Measurements from ENCODE around the gene PRKN. TPM values are rescaled to one million over a fixed set of nuclear protein-coding genes. Genes with fewer than 3 reads are reported as not detected.

The PRKN gene
- total RNA-seq, 4 donors from 2014 or later, result 4.5 to 12.3 (median 9.0) TPM

GRCh38 chr6:161407581-161407980, 1320.0 kb downstream of the PRKN start:
- in situ Hi-C loops (cut with MboI; ENCODE audit: low pct_ligation_motif_present in 1 of 4, low pct_unique_long_range_greater_than_20kb in 1 of 4, low sequenced_read_pairs in 3 of 4), result loop anchor here in 2 of 4 donors (25.0 kb wide), 2 partner anchors 280 to 1330 kb away; partner anchors contain the start of genes PACRG (in 1 of the 2) and PRKN (in 1 of the 2)
- H3K36me3 ChIP-seq, result no peaks in the 10 kb centered on the region
- no peaks in the 10 kb centered on the region for H3K27me3 ChIP-seq
- intact Hi-C loops (cut with DNase I; ENCODE audit: low total_unique reads), result no loop called here
- H3K9me3 ChIP-seq, result no peaks in the 10 kb centered on the region
- DNase-seq, result no peak
- no peak overlapping the region for H3K27ac ChIP-seq
- TF ChIP-seq CTCF (IDR thresholded peaks at IDR 0.05) (no peak), POLR2AphosphoS5 (IDR thresholded peaks at IDR 0.05) (no peak), POLR2A (IDR thresholded peaks at IDR 0.05) (no peak), EP300 (IDR thresholded peaks at IDR 0.05; ENCODE audit: low read depth) (no peak)
- H3K4me3 ChIP-seq, result no peak overlapping the region
- H3K4me1 ChIP-seq, result no peaks in the 10 kb centered on the region
- 63 to 65% methylated on average over 4 of the region's 4 CpGs for WGBS, 2 donors (ENCODE audit: low coverage in 1 of 2)

GRCh38 chr6:161407115-161407514, 1320.5 kb downstream of the PRKN start:
- in situ Hi-C loops (cut with MboI; ENCODE audit: low pct_ligation_motif_present in 1 of 4, low pct_unique_long_range_greater_than_20kb in 1 of 4, low sequenced_read_pairs in 3 of 4), result loop anchor here in 2 of 4 donors (25.0 kb wide), 2 partner anchors 280 to 1330 kb away; partner anchors contain the start of genes PACRG (in 1 of the 2) and PRKN (in 1 of the 2)
- no peak for DNase-seq
- TF ChIP-seq EP300 (IDR thresholded peaks at IDR 0.05; ENCODE audit: low read depth) (no peak), POLR2A (IDR thresholded peaks at IDR 0.05) (no peak), CTCF (IDR thresholded peaks at IDR 0.05) (no peak), POLR2AphosphoS5 (IDR thresholded peaks at IDR 0.05) (no peak)
- H3K4me3 ChIP-seq, result no peak overlapping the region
- no peaks in the 10 kb centered on the region for H3K9me3 ChIP-seq
- intact Hi-C loops (cut with DNase I; ENCODE audit: low total_unique reads), result no loop called here
- 58 to 60% methylated on average over 2 of the region's 2 CpGs for WGBS, 2 donors (ENCODE audit: low coverage in 1 of 2)
- no peak overlapping the region for H3K27ac ChIP-seq
- H3K27me3 ChIP-seq, result no peaks in the 10 kb centered on the region
- no peaks in the 10 kb centered on the region for H3K36me3 ChIP-seq
- H3K4me1 ChIP-seq, result no peaks in the 10 kb centered on the region

GRCh38 chr6:161406646-161407045, 1320.9 kb downstream of the PRKN start:
- whole genome bisulfite sequencing, 2 donors (ENCODE audit: low coverage in 1 of 2), result 86 to 93% methylated on average over 4 to 6 of the region's 6 CpGs
- DNase-seq, result no peak
- Histone ChIP-seq H3K27me3 (no peaks in the 10 kb centered on the region), H3K4me3 (no peak overlapping the region), H3K36me3 (no peaks in the 10 kb centered on the region), H3K27ac (no peak overlapping the region), H3K9me3 (no peaks in the 10 kb centered on the region), H3K4me1 (no peaks in the 10 kb centered on the region)
- intact Hi-C loops (cut with DNase I; ENCODE audit: low total_unique reads), result no loop called here
- in situ Hi-C loops (cut with MboI; ENCODE audit: low pct_ligation_motif_present in 1 of 4, low pct_unique_long_range_greater_than_20kb in 1 of 4, low sequenced_read_pairs in 3 of 4), result loop anchor here in 2 of 4 donors (25.0 kb wide), 2 partner anchors 281 to 1331 kb away; partner anchors contain the start of genes PACRG (in 1 of the 2) and PRKN (in 1 of the 2)
- TF ChIP-seq CTCF (IDR thresholded peaks at IDR 0.05) (no peak), POLR2AphosphoS5 (IDR thresholded peaks at IDR 0.05) (no peak), EP300 (IDR thresholded peaks at IDR 0.05; ENCODE audit: low read depth) (no peak), POLR2A (IDR thresholded peaks at IDR 0.05) (no peak)

- TF ChIP-seq POLR2A (IDR thresholded peaks at IDR 0.05) (no peak), CTCF (IDR thresholded peaks at IDR 0.05) (no peak), POLR2AphosphoS5 (IDR thresholded peaks at IDR 0.05) (no peak), EP300 (IDR thresholded peaks at IDR 0.05; ENCODE audit: low read depth) (no peak)
- Histone ChIP-seq H3K4me1 (no peaks in the 10 kb centered on the region), H3K36me3 (no peaks in the 10 kb centered on the region), H3K27me3 (no peaks in the 10 kb centered on the region), H3K9me3 (no peaks in the 10 kb centered on the region), H3K27ac (no peak overlapping the region), H3K4me3 (no peak overlapping the region)
- intact Hi-C loops (cut with DNase I; ENCODE audit: low total_unique reads) (no loop called here), in situ Hi-C loops (cut with MboI; ENCODE audit: low pct_ligation_motif_present in 1 of 4, low pct_unique_long_range_greater_than_20kb in 1 of 4, low sequenced_read_pairs in 3 of 4) (loop anchor here in 2 of 4 donors (25.0 kb wide), 2 partner anchors 282 to 1332 kb away; partner anchors contain the start of genes PACRG (in 1 of the 2) and PRKN (in 1 of the 2))
- WGBS, 2 donors (ENCODE audit: low coverage in 1 of 2), result 90 to 91% methylated on average over 4 of the region's 4 CpGs
- DNase-seq, result no peak
These were observed 1322.1 kb downstream of the PRKN start for GRCh38 chr6:161405418-161405817.
